GM18951 (cell line): Measurements from ENCODE around the gene KRT82.

Experiments
- POLR2A ChIP-seq: IDR thresholded peaks from 4 replicates; pipeline ENCODE4 v1.6.1; 2011; ENCODE audit warnings: mild to moderate bottlenecking; ENCODE audit not compliant: insufficient read length, insufficient read depth; ENCODE audit errors: extremely low read depth
- in situ Hi-C: fragments of 300-500 bp; cut with MboI; formaldehyde crosslinking; loops from one replicate; pipeline ENCODE4 v1.12.0; 2022; ENCODE audit warnings: low sequenced_read_pairs, mixed read lengths, inconsistent platforms; ENCODE audit not compliant: unreplicated experiment

Gene KRT82

GRCh38 chr12:52428121-52428520 is 22.0 kb upstream of the KRT82 start:
- in situ Hi-C loops, result no loop called here
- TF ChIP-seq POLR2A, result no peak

DNA sequence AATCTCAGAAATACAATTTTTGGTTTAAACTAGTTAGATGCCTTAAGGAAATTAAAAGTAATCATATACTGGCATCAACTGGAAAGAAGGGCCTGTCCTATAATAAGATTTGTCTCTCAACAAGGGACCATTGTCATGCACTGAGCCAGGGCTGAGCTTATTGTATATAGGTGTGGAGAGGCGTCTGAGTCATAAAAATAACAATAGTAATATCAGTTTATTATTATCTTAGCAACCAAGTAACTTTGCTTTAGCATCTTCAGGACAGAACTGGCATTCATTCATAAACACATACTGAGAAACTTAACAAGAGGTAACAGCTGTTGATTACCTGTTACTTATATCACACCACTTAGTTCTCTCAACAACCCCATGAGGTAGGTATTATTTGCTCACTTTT is 20.9 kb upstream of the KRT82 start:
- in situ Hi-C loops, result no loop called here
- no peak for TF ChIP-seq POLR2A

- no peak for TF ChIP-seq POLR2A
- in situ Hi-C loops, result no loop called here
These were observed 19.9 kb upstream of the KRT82 start for GRCh38 chr12:52426034-52426433.

DNA sequence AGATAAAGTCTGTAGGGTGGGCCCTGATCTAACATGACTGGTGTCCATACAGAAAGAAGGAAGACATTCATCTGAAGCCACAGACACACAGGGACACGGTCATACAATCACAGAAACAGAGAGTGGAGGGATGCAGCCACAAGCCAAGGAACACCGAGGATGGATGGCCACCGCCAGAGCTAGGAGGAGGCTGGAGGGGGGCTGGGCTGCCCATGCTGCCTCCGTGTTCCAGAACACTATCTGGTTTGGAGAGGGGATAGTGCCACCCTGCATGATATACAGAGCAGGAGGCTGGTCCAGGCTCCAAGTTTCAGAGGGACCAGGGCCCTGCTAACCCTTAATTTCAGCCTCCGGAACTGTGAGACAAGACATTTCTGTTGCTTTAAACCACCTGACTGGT is 19.3 kb upstream of the KRT82 start:
- no peak for TF ChIP-seq POLR2A
- in situ Hi-C loops, result no loop called here

DNA sequence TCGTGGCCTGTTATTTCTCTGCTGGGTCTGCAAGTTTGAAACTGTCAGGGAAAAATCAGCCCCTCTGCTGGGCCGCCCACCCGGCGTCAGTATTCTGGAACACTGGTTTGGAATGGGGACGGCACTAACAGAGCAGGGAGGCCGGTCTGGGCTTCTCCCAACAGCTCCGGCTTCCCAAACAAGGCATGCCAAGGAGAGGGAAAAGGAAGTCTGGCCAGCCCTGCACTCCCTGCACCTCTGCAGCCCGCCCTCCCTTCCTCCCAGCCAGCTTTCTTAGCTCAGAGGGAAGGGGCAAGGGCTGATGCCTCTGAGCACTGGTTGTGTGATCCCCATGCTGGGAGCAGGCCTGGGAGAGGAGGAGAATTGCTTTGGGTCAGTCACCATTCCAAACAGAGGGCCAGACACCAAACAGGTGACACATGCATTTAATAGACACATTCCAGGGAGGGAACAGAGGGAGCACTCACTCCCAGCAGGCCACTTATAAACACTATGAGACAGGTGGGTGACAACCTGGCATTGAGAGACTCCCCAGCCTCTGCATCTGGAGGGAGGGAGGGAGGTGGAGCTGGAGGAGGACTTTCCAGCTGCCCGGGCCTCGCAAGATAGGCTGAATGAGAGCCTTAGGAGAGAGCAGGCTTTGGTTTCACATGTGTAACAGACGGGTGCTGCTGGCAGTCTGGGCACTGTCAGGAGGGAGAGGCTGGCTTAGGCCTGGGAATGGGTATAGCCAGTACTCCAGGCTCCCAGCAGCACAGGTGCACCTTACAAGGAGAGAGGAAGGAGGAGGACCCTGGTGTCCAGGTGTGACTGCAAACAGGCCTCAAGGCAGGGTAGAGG is 17.7 kb upstream of the KRT82 start:
- in situ Hi-C loops, result no loop called here
- TF ChIP-seq POLR2A, result no peak

DNA sequence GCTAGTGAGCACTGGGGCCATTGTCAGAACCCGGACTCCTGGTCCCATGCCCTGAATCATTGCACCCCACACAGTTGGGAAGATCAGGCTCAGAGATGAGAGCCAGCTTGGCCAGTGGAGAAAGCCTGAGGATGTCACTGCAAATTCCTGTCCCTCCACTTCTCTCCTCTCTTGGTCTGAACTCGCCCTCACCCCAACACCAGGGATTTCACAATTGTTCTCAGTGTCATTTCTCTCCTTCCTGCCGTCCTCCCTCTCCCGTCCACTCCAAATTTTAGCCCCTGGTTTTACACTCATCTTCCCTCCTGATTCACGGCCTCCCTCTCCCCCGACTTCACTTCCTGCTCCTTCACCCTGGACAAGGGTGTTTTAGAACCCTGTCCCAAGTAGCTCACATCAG is 16.9 kb upstream of the KRT82 start:
- no peak for TF ChIP-seq POLR2A
- in situ Hi-C loops, result no loop called here

GRCh38 chr12:52419656-52420055 is 13.5 kb upstream of the KRT82 start:
- in situ Hi-C loops, result no loop called here

GRCh38 chr12:52418576-52419110 is 12.5 kb upstream of the KRT82 start:
- no peak for TF ChIP-seq POLR2A
- in situ Hi-C loops, result no loop called here

More at GRCh38 chr12:52419656-52420055, 13.5 kb upstream of the KRT82 start:
- no peak for TF ChIP-seq POLR2A

GRCh38 chr12:52417740-52418139 is 11.6 kb upstream of the KRT82 start:
- in situ Hi-C loops, result no loop called here
- no peak for TF ChIP-seq POLR2A

DNA sequence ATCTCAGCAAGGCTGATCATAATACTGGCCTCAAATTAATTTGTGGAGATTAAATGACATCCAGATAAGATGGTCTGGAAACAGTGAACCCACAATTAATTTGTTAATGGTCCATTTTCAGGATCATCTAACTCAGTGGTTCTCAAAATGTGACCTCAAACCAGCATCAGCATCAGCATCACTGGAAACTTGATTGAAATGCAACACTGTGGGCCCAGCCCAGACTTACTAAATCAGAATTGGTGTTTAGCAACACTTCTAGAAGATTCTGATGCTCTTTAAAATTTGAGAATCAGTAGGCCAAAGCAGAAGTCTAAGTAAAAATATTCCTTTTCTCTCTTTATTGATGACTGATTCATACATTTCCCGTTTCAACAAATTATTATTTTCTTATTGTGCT is 10.7 kb upstream of the KRT82 start:
- in situ Hi-C loops, result no loop called here
- TF ChIP-seq POLR2A, result no peak

GRCh38 chr12:52415870-52416750 is 10.0 kb upstream of the KRT82 start:
- in situ Hi-C loops, result no loop called here
- TF ChIP-seq POLR2A, result no peak

- in situ Hi-C loops, result no loop called here
- TF ChIP-seq POLR2A, result no peak
These were observed 8.8 kb upstream of the KRT82 start for GRCh38 chr12:52414936-52415335.

GRCh38 chr12:52413782-52414345 is 7.7 kb upstream of the KRT82 start:
- no peak for TF ChIP-seq POLR2A
- in situ Hi-C loops, result no loop called here
